Activated CD4-positive, CD25-positive, alpha-beta regulatory T cell treated with anti-CD3 and anti-CD28 coated beads, Interleukin-2, amount 50 U/mL, for 16 hours (primary cell): ENCODE data around the gene RNU1-3.
A peak's percentile ranks its signal among the peaks of the same experiment; 100 is the strongest.
"Not testable (repeated sequence)": the region's sequence is repeated elsewhere in the genome, so short reads cannot be mapped to it uniquely, and the experiment has no call there.

Source experiments
- DNase-seq: peaks from one replicate; pipeline ENCODE4 v3.0.0-alpha.2; 2020; ENCODE audit warnings: low read depth, low spot score

The RNU1-3 gene

GRCh38 chr1:16656981-16657683 lies 9.6 kb downstream of the RNU1-3 start:
- not testable (repeated sequence) for DNase-seq

GRCh38 chr1:16656574-16656973 lies 10.2 kb downstream of the RNU1-3 start:
- DNase-seq, result not testable (repeated sequence)

GRCh38 chr1:16651560-16651959 lies 15.2 kb downstream of the RNU1-3 start:
- not testable (repeated sequence) for DNase-seq

GRCh38 chr1:16649960-16650359 lies 16.8 kb downstream of the RNU1-3 start:
- DNase-seq, result not testable (repeated sequence)

- DNase-seq, result not testable (repeated sequence)
Observed at GRCh38 chr1:16649390-16649789, 17.4 kb downstream of the RNU1-3 start.

- not testable (repeated sequence) for DNase-seq
Observed at GRCh38 chr1:16648756-16649155, 18.0 kb downstream of the RNU1-3 start.

- DNase-seq, result not testable (repeated sequence)
Observed at GRCh38 chr1:16648250-16648649, 18.5 kb downstream of the RNU1-3 start.

GRCh38 chr1:16647179-16648176 lies 19.3 kb downstream of the RNU1-3 start:
- not testable (repeated sequence) for DNase-seq

GRCh38 chr1:16646716-16647115 lies 20.0 kb downstream of the RNU1-3 start:
- DNase-seq, result not testable (repeated sequence)

GRCh38 chr1:16646061-16646664 lies 20.6 kb downstream of the RNU1-3 start:
- not testable (repeated sequence) for DNase-seq

- not testable (repeated sequence) for DNase-seq
Observed at GRCh38 chr1:16645271-16646060, 21.3 kb downstream of the RNU1-3 start.

- DNase-seq, result peak; percentile 99
Observed at GRCh38 chr1:16644482-16645270, 22.1 kb downstream of the RNU1-3 start.

GRCh38 chr1:16644193-16644481 lies 22.6 kb downstream of the RNU1-3 start:
- no peak for DNase-seq

- not testable (repeated sequence) for DNase-seq
Observed at GRCh38 chr1:16643476-16644192, 23.1 kb downstream of the RNU1-3 start.

GRCh38 chr1:16643001-16643411 lies 23.7 kb downstream of the RNU1-3 start:
- not testable (repeated sequence) for DNase-seq

GRCh38 chr1:16642025-16642966 lies 24.5 kb downstream of the RNU1-3 start:
- not testable (repeated sequence) for DNase-seq

- DNase-seq, result not testable (repeated sequence)
Observed at GRCh38 chr1:16641159-16641975, 25.4 kb downstream of the RNU1-3 start.
